Measurements from ENCODE around the gene ATF7.
A peak's percentile ranks its signal among the peaks of the same experiment; 100 is the strongest.

ATF7 gene

DNA sequence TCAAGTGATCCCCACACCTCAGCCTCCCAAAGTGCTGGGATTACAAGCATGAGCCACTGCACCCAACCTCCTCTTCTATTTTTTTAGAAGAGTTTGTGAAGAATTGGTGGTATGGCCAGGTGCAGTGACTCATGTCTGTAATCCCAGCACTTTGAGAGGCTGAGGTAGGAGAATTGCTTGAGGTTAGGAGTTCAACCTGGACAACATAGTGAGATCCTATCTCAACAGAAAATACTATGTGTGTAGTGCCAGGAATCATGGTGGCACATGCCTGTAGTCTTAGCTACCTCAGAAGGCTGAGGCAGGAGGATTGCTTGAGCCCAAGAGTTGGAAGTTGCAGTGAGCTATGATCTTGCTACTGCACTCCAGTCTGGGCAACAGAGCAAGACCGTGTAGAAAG is 5.5 kb upstream of the ATF7 start:
- TF ChIP-seq, protein P1, sequence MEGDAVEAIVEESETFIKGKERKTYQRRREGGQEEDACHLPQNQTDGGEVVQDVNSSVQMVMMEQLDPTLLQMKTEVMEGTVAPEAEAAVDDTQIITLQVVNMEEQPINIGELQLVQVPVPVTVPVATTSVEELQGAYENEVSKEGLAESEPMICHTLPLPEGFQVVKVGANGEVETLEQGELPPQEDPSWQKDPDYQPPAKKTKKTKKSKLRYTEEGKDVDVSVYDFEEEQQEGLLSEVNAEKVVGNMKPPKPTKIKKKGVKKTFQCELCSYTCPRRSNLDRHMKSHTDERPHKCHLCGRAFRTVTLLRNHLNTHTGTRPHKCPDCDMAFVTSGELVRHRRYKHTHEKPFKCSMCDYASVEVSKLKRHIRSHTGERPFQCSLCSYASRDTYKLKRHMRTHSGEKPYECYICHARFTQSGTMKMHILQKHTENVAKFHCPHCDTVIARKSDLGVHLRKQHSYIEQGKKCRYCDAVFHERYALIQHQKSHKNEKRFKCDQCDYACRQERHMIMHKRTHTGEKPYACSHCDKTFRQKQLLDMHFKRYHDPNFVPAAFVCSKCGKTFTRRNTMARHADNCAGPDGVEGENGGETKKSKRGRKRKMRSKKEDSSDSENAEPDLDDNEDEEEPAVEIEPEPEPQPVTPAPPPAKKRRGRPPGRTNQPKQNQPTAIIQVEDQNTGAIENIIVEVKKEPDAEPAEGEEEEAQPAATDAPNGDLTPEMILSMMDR (IDR thresholded peaks at IDR 0.05; ENCODE audit: low read depth, low read length, missing control alignments), result no peak
- H3K4me3 ChIP-seq (replicated peaks; ENCODE audit: low read depth, low read length), result no peak overlapping the region

DNA sequence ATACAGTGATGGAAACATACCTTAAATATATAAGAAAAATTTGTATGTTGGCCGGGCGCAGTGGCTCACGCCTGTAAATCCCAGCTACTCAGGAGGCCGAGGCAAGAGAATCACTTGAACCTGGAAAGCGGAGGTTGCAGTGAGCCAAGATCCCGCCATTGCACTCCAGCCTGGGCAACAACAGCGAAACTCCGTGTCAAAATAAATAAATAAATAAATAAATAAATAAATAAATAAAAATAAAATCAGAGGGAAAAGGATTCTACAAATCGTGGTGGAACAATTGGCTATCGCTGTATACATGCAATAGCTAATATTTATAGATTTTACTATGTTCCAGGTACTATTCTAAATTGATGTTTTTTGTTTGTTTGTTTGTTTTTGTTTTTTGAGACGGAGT is 1.7 kb upstream of the ATF7 start:
- TF ChIP-seq, protein P1 (IDR thresholded peaks at IDR 0.05; ENCODE audit: low read depth, low read length, missing control alignments), result no peak
- no peak overlapping the region for H3K4me3 ChIP-seq (replicated peaks; ENCODE audit: low read depth, low read length)
- DNase-seq (ENCODE audit: extremely low read depth, low read depth), result no peak

More for the DNA sequence above, 5.5 kb upstream of the ATF7 start:
- DNase-seq (ENCODE audit: extremely low read depth, low read depth), result no peak

DNA sequence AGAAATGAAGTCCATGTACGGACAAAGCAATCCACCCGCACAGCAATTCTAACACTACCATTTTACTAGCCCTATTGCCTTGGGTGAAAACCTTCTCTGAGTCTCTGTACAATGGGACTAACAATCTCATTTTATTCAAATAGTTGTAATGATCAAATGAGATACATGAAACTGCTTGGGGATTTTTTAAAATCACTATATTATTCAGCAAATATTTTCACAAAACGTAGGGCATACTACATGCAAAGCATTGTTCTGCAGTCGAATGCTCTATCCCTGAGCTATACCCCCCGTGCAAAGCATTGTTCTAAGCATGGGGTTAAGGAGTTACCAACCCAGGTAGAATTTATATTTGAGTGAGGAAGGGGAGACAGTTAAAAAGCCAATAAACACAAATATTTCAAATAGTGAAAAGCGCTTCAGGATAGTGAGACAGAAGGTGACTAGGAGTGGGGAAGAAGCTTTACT is 554 bp upstream of the ATF7 start:
- DNase-seq (ENCODE audit: extremely low read depth, low read depth), result no peak
- peak overlapping the region; percentile 56 for H3K4me3 ChIP-seq (replicated peaks; ENCODE audit: low read depth, low read length)
- TF ChIP-seq, protein P1 (IDR thresholded peaks at IDR 0.05; ENCODE audit: low read depth, low read length, missing control alignments), result no peak

DNA sequence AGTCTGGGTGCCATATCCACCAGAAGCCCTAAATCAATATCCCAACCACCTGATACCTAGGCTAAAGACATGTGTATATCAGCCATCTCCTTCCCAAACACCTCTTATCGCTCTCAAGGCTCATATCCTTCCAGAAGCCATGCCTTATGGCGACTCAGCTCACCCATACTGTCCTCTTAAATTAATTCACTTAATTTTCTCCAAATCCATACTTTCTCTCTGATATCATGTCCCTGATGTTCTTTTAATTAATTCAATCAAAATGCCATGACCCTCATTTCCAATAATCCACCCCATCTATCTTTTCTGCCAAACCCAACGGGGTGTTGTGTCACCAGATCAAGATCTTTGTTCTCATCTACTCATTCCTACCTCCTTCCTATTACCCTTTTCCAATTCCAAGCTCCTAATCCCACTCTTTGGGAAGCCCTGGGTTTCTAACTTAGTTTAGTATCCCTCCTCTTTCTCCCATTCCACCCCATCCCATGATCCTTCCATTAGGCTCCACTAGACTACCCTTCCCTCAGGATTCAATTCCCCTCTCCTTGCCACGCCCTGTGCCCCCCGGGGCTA is 723 bp downstream of the ATF7 start:
- TF ChIP-seq, protein P1 (IDR thresholded peaks at IDR 0.05; ENCODE audit: low read depth, low read length, missing control alignments), result no peak
- DNase-seq (ENCODE audit: extremely low read depth, low read depth), result no peak

DNA sequence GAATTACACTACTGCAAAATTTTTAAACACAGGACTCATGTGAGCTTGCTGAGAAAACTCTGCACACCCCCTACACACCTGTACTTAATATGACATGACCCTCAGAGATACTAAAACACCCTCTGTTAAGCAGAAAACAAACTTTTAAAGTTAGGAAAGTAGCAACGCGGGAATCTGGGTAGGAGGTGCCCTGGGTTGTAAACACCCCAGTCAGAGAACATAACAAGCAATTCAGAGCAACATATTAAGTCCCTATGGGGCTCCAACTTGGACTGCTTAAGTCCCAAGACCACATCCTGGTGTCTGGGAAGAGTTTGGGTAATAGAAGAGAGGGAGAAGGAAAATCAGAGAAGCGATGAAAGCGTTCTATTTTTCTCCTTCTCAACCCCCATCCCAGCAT is 1.2 kb downstream of the ATF7 start:
- DNase-seq (ENCODE audit: extremely low read depth, low read depth), result no peak
- H3K4me3 ChIP-seq (replicated peaks; ENCODE audit: low read depth, low read length), result peak overlapping the region; percentile 56
- TF ChIP-seq, protein P1 (IDR thresholded peaks at IDR 0.05; ENCODE audit: low read depth, low read length, missing control alignments), result no peak

More for the DNA sequence above, 723 bp downstream of the ATF7 start:
- H3K4me3 ChIP-seq (replicated peaks; ENCODE audit: low read depth, low read length), result peak overlapping the region; percentile 56

DNA sequence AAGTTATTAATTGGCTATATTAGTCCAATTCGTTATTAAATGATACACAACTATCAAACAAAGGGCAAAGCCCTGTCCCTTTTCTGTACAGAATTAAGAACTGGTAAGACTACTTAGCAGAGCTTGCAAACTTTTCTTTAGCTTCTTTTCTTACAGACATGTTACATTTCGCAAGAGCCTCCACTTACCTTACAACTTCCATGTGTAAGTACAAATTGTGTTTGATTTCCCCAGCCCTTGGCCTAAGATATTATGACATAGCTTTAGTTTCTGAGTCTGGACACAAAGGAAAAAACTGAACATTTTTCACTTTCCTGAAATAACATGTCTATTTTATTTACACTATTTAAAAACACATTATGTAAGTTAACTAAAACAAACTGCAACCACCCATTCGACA is 1.7 kb downstream of the ATF7 start:
- DNase-seq (ENCODE audit: extremely low read depth, low read depth), result no peak
- peak overlapping the region; percentile 56 for H3K4me3 ChIP-seq (replicated peaks; ENCODE audit: low read depth, low read length)
- TF ChIP-seq, protein P1 (IDR thresholded peaks at IDR 0.05; ENCODE audit: low read depth, low read length, missing control alignments), result no peak

All from HFF-Myc (cell line).